Activated CD4-positive, alpha-beta T cell treated with anti-CD3 and anti-CD28 coated beads for 4 hours (primary cell): ENCODE measurements around the gene GRIP1.
"Not testable (repeated sequence)": the region's sequence is repeated elsewhere in the genome, so short reads cannot be mapped to it uniquely, and the experiment has no call there.

Source experiments
- DNase-seq, 2 donors: peaks; one replicate each; pipeline ENCODE4 v3.0.0-alpha.2; 2020

GRIP1 gene

DNA sequence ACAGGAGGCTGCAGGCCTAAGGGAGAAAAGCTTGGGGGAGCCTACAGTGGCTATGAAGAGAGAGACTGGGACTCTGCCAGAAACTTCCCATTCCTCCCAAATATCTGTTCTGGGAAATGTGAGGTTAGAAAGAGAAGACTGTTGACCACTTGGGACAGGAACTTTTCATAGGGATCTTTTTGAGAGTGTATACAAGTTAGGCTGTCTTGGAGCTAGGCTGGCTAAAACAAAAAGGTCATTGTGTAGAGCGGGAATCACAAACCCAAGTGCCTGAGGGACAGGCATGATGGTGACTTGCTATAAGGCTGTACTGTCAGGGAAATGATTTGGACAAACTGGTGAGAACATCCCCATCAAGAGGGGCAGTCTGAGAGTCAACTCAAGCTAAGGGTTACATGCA lies 175.1 kb downstream of the GRIP1 start:
- DNase-seq, result no peak

DNA sequence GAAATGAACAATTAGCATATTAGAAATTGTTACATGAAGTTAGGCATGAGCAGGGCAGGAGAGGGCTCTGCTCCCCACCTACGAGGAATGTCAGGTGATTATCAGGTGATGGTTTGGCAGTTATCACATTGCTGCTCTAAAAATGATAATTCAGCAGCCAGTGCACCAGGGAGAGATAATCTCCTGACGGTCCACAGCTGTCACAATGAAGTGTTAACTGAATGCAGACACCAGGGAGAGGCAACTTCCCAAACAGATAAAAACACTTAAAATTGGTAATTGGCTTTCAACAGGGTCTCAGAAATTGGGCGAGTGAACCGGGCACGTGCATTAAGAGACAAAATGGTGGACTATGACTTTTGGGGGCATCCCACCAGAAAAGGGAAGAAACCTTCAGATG lies 176.0 kb downstream of the GRIP1 start:
- no peak for DNase-seq

DNA sequence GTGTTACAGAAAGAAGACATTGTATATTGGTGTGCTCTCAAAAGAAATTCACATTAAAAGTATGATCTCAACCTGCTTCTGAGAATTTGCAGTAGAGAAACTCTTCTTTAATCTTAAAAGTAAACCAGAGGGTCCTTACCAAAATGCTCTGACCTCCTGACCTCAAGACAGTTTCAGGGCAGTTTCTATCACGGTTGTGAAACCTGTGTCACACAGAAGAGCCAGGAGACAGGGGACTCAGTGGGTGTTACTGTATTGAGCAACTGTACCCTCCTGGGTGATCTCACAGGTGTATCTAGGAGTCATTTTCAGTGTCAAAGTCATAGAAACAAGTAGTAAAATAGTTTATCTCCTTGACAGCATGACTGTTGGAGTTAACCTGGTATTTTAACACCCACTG lies 178.0 kb downstream of the GRIP1 start:
- no peak for DNase-seq

DNA sequence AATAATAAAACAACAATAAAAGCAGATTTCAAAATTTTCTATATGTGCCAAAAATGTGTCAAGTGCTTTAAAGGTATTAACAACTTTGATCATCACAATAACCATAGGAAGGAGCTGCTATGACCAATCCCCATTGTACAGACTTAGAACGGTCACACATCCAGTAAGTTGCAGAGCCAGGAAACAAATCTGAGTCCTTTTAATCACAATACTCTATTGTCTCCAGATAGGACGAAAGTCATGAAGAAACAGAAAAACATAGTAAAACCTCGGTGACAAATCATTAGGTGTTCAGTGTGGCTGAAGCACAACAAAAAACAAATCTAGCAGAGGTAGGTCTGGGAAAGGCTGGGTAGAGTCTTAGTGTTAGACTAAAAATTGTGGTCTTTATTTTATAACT lies 178.8 kb downstream of the GRIP1 start:
- DNase-seq, result no peak

DNA sequence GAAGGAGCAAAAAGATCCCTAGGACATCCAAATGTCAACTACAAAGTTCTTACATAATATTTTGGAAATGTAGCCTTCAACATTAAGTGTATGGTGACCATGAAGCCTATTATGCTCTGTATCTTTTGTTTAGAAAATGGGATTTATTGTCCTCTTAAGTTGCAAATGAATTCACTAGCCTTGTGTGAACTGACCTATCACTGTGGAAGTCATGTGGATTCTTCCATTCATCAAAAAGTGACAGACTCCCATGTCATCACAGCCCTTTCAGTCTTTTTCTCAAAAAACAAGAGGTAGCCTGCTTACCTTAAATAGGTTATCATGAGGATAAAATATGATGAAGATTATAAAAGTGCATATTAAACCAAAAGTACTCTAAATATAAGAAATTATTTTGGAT lies 179.9 kb downstream of the GRIP1 start:
- DNase-seq, result no peak

DNA sequence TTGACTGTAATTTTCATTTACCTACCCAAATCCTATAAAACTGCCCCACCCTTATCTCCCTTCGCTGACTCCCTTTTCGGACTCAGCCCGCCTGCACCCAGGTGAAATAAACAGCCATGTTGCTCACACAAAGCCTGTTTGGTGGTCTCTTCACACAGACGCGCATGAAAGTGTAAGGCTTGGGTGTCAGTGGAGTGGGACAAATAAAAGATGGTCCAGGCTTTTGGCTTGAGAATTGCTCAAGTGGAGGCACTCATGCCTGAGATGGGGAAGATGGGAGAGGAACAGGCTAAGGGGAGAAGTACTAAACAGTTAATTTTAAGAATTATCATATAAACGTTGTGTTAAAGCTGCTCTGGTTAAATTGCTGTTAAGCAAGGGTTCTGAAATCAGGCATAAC lies 180.8 kb downstream of the GRIP1 start:
- not testable (repeated sequence) for DNase-seq

DNA sequence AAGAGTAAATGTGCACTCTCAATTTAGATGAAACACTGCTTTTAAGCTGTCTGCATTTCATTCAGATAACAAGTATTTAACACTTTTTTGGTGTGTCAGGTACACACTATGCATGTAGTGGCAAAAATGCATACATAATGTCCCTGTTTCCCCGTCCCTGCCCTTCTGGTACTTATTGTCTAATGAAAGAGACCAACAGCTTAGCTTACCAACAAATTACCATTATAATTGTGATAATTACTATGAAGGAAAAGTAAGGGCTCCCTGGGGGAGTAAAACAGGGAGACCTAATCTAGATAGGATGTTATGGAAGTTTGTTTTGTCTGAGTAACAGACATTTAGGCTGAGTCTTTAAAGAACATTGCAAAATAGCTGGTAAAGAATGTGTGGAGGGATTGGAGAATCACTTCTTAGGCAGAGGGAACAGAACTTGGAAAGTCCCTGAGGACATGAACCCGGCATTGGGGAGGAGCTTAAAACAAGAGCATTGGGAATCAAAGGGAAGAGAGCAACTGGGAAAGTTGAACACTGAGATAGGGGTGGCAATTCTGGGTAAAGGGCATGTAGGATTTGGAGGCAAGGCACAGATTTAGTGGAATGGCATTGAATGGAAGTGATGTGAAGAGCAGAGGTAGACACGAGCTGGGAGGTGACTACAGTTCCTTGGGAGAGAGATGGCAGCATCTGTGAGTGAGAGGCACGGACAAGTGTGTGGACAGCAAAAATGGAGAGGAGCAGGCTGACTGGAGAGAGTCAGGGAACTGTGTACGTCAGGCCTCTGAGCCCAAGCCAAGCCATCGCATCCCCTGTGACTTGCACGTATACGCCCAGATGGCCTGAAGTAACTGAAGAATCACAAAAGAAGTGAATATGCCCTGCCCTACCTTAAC lies 181.6 kb downstream of the GRIP1 start:
- DNase-seq, result no peak

DNA sequence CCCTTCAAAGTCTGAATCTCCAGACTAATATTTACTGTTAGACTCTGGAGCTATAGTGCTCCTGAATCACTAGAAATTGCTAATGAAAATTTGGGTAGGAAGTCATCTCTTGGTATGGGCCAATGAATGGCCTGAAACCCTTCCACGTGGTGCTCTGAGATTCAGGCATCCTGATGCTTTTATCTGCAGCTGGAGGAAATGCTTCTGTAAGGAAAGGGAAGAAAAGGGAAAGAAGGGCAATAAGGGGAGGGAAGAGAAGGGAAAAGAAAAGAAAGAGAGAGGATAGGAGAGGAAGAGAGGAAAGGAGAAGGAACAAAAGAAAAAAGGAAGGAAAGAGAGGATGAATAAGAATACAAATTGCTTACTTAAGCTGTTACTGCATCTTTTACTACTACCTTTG lies 182.3 kb downstream of the GRIP1 start:
- no peak for DNase-seq

DNA sequence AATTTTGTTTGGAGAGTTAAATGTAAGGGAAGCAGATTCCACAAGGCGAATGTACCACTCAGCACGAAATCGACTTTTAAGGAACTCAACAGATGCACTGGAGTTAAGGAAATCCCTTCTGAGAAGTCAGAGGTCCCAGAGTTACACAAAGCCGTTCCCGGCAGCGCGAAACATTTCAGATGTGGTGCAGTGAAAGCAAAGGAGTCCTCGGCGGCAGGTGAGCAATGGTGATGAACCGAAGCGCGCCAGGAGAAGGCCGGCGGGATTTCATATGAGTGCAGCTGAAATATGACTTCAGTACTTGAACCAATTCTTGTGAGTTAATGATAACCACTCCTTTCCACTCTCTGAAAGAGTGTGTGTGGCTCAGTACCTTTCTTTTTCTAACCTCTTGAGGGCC lies 183.2 kb downstream of the GRIP1 start:
- DNase-seq, result no peak

DNA sequence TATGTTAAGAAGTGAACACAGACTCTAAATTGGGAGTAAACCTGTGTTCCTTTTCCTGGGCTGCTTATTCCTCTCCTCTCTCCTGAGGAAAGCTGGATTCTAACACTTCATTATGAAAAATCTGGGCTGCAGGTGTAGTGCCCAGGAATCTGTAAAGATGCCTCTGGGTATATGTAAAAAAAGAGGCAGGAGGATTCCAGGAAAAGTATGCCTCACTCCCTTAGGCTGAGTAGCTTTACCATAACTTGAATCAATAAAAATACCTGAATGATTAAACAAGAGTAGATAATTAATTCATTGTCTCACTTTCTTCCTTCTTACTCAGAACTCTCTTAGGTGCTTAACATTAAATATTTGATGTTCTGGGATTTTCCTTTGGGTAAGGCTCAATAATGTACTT lies 185.1 kb downstream of the GRIP1 start:
- no peak for DNase-seq

DNA sequence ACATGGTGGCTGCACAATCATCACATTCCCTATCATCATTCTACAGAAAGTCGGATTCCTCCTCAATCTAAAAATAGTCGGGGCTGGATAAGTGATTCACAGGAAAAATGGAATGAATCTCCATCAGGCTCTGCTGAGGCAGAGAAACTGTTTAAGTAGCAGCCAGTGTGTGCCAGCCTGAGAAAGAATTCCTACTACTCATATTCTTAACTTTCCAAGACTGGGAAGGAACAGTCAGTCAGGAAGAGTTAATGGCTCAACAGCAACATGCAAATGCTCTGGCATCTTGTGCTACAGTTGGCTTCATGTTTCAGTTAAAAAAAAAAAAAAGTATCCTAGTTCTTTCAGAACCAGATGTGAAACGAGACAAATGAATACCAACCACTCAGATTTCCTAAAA lies 187.0 kb downstream of the GRIP1 start:
- DNase-seq, result no peak

DNA sequence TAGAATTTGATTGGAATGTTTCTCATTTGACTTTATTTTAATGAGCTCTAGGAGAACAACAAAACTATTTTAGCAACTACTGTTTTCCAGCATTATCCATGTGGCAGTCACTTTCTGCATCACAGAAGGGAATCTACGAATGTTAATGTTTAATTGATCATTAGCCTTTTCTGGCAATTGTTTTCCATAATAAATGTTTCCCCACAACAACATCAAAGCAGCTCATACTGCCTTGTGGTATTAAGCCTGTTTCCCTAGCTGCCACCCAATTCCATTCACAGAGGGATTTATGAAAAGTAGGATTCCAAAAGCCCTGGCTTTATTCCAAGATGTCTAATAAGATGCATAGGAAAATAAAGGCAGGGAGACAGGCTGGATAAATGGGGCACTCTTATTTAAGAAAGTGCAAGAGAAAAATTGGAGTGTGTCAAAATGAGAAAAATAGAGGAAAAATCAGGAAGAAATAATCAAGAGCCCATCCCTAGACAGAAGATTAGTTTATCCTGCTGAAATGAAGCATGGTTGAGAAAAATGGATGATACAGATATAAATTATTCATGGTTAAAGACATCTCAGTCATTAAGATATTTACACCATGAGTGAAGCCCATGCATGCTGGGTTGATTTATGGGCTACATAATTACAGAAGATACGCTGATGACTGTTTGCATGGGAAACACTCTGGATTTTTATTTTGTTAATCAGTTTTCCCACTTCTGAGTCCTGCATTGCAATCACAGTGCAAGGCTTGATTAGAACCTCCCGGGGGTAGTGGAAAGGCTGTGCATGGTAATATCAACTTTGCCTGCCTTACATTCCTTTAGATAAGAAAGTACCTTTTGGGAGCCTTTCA lies 196.3 kb downstream of the GRIP1 start:
- no peak for DNase-seq

DNA sequence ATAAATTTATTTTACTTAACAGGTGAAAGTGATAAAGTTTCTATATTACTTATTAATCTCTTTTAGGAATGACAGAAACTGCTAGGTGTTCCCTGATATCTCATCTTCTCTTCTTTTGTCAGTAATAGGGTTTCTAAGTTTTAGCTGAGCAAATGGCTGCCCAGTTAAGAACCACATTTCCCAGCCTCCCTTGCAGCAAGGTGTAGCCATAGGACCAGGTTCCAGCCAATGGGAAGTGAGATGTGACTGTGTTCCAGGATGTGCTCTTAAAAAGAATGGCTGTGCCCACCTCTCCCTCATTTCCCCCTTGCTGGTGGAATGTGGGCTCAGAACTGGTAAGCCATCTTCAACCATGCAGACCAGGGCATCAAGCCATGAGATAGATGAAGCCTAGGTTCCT lies 210.9 kb downstream of the GRIP1 start:
- DNase-seq, result no peak

DNA sequence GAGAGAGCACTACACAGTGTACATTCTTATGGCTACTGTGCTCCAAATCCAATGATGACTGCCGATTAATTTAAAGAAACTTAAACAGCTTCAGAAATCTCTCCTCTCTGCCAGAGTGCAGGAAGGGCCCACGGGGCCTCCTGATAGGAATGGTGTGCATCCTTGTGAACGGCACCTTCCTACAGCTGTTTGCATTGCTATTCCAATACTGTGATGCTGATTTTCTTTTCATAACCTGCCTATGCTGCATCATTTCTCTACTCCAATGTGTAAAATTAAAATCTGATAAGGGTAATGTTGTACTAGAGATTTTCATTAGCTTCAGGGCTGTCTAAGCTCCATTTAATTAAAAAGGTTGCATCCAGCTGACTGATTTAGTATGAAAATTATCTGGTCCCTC lies 217.5 kb downstream of the GRIP1 start:
- no peak for DNase-seq

DNA sequence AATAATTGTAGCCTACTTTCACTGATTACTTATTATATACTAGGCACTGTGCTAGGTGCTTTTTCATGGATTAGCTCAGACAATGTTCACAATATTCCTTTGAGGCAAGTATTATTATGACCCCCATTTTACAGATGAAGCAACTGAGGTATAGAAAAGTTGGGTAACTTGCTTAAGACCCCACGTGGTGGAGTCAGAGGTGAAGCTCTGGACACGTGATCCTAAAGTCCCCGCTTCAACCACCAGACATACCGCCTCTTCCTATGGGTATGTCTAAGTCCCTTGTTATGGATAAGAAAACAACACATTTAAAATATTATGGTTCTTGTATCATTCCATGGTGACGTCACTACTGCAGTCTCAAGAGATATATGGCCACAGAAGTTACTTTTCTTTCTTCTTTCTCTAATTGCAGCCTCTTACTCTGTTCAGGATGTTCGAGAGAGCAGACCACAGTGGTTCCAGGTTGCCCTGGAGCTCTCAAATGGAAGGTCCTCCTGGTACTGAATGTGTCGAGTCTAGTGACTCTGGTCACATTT lies 218.9 kb downstream of the GRIP1 start:
- DNase-seq, result no peak

DNA sequence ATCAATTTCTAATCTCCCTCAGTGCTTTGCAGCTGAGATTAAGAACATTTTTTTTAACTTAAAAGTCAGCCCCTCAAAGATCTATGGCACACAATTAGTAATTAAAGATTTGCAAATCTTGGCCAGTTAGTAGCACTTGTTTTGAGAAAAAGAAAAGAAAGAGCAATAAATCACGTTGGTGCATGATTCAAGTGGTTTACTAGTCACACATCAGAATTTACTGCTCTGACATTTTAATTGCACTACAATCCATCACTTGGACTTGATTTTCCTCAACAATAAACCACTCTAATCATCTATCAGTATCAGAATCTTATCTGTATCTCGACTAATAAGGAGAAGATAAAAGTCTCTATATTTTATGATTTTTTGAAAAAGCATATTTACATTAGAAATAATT lies 222.3 kb downstream of the GRIP1 start:
- no peak for DNase-seq

DNA sequence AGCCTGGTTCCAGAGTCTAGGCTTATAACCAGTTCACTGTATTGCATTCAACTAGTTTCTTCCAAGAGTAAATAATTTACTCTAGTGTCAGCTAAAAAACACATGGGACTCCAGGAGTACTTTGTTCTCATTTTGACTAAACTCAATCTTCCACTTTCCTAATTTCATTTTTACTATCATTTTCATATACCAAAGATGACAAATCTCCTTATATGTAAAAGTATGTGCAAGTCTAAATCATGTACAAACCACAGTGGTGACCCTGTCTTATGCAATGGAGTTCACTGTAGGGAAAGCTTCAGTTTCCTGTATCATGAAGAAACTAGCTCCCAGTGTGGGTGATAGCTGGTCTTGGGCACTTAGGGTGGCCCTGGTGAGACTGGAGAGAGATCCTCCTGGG lies 225.0 kb downstream of the GRIP1 start:
- no peak for DNase-seq

DNA sequence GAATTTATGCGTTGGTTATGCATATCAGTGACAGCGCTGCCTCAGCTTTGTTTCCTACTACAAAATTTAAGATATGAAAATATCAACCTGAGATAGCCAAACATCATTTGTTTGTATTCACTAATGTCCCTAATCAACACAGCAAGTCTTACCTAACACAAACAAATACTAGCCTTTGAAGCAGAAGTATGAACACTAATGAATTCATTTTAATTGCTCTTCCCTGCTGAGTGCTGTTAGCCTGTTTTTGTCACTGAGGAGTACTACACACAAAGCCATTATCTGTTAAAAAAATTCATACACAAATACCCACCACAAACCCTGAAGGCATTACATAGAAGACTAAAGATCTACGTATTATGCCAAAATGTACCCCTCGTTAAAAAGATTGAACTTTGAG lies 225.8 kb downstream of the GRIP1 start:
- no peak for DNase-seq

DNA sequence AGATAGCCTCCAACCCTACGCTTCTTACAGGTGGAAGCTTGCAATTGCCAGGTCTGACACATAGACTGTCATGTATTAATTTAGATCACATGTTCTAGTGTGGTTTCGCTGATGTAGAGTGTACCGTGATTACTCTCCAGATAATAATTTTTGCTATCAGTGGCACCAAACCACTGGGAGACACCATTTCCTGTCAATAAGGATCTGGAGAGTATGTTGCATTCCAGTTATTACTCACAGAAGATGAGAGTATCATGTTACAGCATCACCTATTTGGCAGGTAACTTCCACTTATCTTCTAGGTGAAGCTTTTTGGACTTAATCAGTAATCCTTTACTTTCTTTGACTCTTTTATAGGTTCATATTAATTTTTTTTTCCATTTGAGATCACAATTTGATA lies 229.3 kb downstream of the GRIP1 start:
- DNase-seq, result no peak

DNA sequence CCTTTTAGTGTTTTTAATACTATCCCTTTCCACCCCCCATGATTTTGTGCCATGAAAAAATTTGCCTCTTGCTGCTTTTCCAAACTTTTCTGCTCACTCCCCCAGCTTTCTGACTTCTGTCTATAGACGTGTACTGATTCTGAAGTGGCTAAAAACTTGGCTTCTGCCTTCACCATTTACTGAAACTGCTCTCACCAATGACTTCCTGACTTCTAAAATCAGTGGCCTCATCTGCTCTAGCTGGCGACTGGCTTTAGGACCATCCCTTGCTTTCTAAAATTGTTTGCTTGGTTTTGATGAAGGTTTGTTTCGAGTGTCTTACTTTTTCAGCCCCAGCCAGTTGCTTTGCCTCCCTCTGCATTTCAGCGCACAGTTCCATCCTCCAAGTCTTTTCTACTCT lies 231.2 kb downstream of the GRIP1 start:
- no peak for DNase-seq

DNA sequence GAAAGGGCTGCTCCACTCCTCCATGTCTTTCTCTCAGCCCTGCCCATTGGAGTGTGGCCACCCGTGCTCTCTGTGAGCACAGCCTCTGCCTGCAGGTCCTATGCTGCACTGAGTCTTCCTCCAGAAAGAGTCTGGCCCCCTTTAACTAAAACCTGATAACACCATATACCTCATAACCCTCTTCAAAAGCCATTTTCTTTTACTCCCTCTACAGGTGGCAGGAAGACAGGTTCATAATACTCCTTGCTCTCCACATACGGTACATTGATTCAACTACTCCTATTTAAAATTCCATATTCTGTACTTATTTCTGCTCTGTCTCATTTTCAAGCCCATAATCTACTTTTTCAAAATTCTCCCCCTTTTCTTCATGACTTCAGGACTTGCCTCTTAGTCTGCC lies 232.6 kb downstream of the GRIP1 start:
- no peak for DNase-seq

DNA sequence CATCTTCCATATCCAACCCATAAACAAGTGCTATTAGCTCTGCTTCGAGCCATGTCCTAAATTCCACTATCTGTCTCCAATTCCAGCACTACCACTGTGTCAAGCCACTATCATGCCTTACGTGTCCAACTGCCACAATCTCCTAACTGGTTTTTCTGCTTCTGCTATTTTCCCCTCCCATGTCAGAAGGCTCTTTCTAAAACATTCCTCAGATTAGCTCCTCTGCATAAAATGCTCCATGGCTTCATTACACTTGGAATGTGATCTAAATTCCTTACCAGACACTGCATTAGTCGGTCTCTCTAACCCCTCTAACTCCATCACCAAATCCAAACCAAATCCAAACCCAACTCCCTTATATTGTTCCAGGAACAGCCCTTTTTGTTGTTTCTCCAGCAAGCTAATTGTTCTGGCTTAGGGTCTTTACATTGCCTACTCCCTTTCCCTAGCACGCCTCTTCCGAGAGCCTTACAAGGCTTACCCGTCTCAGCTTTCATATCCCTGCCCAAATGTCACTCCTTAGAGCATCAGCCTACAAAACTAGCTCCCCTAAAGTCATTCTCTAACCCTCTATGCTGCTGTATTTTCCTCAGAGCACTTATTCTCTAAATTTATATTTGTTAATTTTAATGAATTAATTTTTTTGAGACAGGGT lies 236.8 kb downstream of the GRIP1 start:
- DNase-seq, result no peak

DNA sequence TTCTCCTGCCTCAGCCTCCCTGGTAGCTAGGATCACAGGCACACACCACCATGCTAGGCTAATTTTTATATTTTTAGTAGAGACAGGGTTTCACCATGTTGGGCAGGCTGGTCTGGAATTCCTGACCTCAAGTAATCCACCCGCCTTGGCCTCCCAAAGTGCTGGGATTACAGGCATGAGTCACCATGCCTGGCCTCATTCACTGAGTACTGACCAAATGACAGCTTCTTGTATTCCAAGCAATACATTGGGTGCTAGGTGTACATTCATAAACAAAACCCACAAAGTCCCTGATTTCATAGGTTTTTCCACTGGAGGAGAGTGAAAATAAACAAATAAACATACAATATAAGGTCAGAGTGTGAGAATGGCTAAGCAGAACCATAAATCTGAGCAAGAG lies 240.3 kb downstream of the GRIP1 start:
- DNase-seq, result no peak

DNA sequence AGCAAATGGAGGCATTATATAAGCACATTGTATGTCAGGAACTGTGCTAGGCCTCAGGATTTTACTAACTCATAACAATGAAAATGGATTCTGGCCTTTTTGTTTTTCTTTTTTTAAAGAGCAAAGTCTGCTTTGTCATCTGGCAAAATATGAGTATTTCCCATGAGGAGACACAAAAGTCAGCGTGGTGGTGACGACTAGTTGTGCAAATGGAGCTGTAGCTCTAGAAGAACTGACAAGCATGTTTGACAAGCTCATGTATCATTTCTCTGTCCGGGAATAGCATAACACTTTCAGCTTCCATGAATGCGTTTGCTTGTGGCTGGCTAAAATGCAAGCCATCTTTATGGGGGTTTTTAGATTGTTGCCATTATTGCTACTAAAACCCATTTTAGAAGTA lies 248.8 kb downstream of the GRIP1 start:
- no peak for DNase-seq
